AG09309 (cell line): ENCODE results near the gene VSTM2B.

Experiments
- DNase-seq: peaks from one replicate; pipeline ENCODE4 v3.0.0-alpha.2; 2010; ENCODE audit warnings: low read depth
- H3K4me3 ChIP-seq: 2 replicates; pipeline ENCODE4 v1.5.1; 2011; ENCODE audit warnings: mild to moderate bottlenecking, low read depth, low read length, moderate library complexity; ENCODE audit not compliant: control insufficient read depth
- TF ChIP-seq, protein P1 (sequence below): IDR thresholded peaks from 2 replicates; pipeline ENCODE4 v1.5.1; 2011; ENCODE audit warnings: mild to moderate bottlenecking, low read depth, low read length, inconsistent platforms; ENCODE audit not compliant: insufficient read depth, control insufficient read depth; ENCODE audit errors: missing control alignments

The VSTM2B gene

DNA sequence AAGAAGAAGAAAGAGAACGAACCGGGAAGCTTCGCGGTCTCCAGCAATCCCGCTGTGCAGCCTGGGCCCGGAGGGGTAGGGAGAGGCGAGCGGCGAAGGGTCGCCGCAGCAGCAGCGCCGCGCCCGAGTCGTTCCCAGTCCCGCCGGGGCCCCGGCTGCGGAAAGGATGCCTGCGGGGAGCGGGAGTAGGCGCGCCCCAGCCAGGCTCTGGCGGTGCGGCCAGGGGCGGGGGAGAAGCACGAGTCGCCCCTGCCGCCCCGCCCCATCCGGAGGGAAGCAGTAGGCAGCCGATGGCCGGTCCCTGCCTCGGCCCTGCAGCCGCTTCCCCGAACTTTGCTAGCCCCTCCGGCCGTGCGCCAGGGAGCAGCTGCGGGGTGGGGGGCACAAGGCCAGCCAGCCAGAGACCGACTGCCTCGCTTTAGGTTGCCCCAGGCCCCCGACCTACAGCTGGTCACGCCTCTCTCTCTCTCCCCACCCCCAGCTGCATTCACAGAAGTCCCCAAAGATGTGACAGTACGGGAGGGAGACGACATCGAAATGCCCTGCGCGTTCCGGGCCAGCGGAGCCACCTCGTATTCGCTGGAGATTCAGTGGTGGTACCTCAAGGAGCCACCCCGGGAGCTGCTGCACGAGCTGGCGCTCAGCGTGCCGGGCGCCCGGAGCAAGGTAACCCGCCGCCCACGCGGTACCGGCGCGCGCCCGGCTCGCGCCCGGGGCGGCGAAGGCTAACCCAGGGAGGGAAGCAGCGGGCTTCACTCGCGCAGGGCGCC, 1.1 kb downstream of the VSTM2B start:
- no peak overlapping the region for H3K4me3 ChIP-seq
- DNase-seq = no peak
- TF ChIP-seq, protein P1, sequence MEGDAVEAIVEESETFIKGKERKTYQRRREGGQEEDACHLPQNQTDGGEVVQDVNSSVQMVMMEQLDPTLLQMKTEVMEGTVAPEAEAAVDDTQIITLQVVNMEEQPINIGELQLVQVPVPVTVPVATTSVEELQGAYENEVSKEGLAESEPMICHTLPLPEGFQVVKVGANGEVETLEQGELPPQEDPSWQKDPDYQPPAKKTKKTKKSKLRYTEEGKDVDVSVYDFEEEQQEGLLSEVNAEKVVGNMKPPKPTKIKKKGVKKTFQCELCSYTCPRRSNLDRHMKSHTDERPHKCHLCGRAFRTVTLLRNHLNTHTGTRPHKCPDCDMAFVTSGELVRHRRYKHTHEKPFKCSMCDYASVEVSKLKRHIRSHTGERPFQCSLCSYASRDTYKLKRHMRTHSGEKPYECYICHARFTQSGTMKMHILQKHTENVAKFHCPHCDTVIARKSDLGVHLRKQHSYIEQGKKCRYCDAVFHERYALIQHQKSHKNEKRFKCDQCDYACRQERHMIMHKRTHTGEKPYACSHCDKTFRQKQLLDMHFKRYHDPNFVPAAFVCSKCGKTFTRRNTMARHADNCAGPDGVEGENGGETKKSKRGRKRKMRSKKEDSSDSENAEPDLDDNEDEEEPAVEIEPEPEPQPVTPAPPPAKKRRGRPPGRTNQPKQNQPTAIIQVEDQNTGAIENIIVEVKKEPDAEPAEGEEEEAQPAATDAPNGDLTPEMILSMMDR = no peak

GRCh38 chr19:29527500-29528328, 1.9 kb downstream of the VSTM2B start:
- TF ChIP-seq, protein P1 = no peak
- DNase-seq = no peak
- H3K4me3 ChIP-seq = no peak overlapping the region

DNA sequence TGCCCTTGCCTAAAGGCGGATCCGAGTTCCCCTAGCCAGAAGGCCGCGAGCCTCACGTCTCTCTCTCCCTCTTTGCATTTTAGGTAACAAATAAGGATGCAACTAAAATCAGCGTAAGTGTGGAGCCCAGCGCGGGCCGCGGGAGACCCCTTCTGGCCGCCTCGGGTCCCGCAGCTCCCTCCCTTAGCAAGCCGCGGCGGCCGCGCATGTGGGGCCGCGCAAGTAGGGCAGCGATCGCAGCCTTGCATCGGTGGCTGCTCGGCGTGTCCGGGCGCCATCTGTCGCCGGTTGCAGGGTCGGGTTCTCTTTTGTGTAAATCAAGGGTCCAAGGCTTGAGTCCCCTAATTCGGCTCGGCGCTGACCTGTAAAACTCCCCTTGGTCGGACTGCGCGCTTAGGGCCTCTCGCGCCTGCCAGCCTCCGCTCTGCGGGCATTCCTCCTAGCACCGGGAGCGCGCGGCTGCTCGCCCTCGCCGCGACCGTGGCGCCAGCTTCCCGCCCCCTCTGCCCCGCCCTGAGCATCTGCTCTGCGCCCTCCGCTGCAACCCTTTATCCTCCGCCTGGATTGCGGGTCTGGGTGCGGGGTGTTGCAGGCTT, 2.7 kb downstream of the VSTM2B start:
- no peak for DNase-seq
- H3K4me3 ChIP-seq = peak overlapping the region; percentile 19
- TF ChIP-seq, protein P1 = peak; percentile 72

DNA sequence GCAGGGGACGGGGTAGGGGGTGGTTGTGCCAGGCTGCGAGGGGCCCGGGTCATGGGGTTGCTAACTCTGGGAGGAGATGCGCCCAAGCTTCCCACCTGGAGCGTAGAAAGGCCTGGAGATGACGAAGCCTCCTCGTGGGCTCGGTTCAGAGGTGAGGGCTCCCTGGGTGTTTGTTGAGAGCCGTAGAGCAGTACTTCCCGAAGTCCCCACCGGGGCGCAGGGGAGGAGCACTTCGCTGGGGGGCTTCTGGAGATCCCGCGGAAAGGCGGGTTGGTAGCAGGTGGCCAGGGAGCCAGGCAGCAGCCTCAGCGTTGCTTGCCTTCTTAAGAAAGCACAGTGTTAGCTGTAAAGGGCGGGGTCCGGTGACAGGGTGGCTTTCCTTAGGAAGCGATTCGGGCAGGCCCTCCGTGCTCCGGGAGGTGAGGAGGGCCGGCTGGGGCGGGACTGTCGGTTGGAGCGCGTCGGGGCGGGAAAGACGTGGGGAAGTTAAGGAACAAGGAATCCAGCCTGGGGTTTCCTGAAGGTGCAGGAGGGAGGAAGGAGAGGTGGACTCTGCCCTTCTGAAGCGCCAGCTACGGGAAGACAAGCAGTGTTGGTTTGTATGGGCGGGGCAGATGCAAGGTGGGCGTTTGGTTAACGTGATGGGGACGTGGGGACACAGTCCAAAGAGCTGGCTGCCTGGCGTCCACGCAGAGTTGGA, 3.3 kb downstream of the VSTM2B start:
- no peak for DNase-seq
- TF ChIP-seq, protein P1 = no peak
- no peak overlapping the region for H3K4me3 ChIP-seq

- TF ChIP-seq, protein P1 = no peak
- H3K4me3 ChIP-seq = no peak overlapping the region
- DNase-seq = no peak
Measured at GRCh38 chr19:29529646-29530539, 4.1 kb downstream of the VSTM2B start.
